CD4-positive, alpha-beta T cell treated with Interleukin-15 for 4 hours (primary cell): ENCODE measurements around the gene PODXL2.

Source experiments
- DNase-seq: peaks from one replicate; pipeline ENCODE4 v3.0.0-alpha.2; 2020; ENCODE audit warnings: low spot score

PODXL2 gene

GRCh38 chr3:127658234-127658633 lies 29.2 kb downstream of the PODXL2 start:
- DNase-seq: no peak

GRCh38 chr3:127660621-127661251 lies 31.8 kb downstream of the PODXL2 start:
- DNase-seq: no peak

DNA sequence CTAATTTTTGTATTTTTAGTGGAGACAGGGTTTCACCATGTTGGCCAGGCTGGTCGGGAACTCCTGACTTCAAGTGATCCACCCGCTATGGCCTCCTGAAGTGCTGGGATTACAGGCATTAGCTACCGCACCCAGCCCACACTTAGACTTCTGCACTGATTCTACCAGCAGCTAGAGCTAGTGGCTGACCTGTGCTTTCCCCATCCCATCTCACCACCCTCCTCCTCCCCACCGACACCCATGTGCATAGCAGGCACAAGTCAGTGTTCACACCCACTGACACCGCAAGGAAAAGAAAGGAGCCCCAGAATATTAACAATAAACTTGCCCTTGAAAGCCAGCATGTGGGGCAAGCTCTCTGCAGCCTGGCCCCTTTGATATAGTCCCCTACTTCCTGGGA lies 32.6 kb downstream of the PODXL2 start:
- DNase-seq: no peak

GRCh38 chr3:127662001-127662469 lies 33.0 kb downstream of the PODXL2 start:
- DNase-seq: no peak

GRCh38 chr3:127663151-127663550 lies 34.2 kb downstream of the PODXL2 start:
- DNase-seq: no peak

- no peak for DNase-seq
These were observed 36.2 kb downstream of the PODXL2 start for GRCh38 chr3:127665165-127665564.

GRCh38 chr3:127665586-127665985 lies 36.6 kb downstream of the PODXL2 start:
- no peak for DNase-seq

- DNase-seq: no peak
These were observed 37.7 kb downstream of the PODXL2 start for GRCh38 chr3:127666676-127667075.

DNA sequence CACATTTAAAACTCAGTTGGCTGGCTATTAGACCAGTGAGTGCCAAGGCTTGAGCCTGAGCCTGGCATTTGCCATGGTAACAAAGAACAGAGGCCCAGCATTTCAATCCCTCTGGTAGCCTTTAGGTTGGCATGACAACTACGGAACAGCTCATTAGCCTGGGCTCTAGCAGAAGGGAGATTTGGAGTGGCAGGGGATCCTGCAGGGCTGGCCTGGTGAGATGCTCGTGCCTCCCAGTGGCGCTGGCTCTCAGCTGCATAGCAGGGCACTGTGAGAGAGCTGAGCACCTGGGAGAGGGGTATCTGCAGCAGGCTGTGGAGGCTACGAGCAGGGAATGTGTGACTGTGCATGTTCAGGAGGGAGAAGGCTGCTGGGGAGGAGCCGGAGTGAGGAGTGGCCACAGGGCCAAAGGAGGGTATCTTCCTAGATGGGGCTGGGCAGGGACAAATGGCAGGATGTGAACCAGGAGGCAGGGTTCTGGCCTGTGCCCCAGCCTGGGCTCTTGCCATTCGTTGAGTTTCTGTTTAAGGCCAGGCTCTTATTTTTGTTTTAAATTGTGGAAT lies 38.2 kb downstream of the PODXL2 start:
- no peak for DNase-seq

DNA sequence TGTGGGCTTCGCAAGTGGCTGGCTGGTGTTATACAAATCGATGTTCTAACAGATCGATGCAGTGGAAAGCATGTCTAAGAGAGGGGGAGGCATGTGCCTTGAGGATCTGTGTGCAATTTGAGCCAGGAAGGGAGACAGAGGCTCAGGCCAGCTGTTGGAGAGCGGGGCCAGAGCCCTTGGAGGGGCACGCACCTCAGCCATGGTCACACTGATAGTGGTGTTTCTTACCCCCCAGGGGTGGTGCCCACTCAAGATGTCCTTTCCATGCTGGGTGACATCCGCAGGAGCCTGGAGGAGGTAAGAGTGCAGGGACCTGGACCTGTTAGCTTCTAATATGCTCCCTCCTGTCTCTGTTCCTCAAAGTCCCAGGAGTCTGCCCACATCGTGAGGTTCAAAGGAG lies 39.9 kb downstream of the PODXL2 start:
- DNase-seq: no peak

- DNase-seq: no peak
These were observed 40.7 kb downstream of the PODXL2 start for GRCh38 chr3:127669541-127670228.

DNA sequence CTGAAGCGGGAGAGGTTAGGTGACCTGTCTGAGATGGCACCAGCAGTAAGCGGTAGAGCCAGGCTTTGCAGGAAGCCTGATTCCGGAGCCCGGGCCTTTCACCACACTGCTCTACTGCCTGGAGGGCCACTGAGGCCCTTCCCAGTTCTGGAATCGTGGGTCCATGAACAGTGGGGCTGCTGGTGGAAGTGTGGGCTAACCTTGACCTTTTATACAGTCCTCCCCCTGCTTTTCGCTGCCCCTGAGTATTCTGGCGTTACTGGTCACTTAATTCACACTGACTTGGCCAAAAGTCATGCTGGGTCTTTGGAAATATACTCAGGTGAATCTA lies 41.2 kb downstream of the PODXL2 start:
- no peak for DNase-seq

- DNase-seq: no peak
These were observed 42.0 kb downstream of the PODXL2 start for GRCh38 chr3:127670761-127671522.

- peak; percentile 13 for DNase-seq
These were observed 42.8 kb downstream of the PODXL2 start for GRCh38 chr3:127671523-127672428.

DNA sequence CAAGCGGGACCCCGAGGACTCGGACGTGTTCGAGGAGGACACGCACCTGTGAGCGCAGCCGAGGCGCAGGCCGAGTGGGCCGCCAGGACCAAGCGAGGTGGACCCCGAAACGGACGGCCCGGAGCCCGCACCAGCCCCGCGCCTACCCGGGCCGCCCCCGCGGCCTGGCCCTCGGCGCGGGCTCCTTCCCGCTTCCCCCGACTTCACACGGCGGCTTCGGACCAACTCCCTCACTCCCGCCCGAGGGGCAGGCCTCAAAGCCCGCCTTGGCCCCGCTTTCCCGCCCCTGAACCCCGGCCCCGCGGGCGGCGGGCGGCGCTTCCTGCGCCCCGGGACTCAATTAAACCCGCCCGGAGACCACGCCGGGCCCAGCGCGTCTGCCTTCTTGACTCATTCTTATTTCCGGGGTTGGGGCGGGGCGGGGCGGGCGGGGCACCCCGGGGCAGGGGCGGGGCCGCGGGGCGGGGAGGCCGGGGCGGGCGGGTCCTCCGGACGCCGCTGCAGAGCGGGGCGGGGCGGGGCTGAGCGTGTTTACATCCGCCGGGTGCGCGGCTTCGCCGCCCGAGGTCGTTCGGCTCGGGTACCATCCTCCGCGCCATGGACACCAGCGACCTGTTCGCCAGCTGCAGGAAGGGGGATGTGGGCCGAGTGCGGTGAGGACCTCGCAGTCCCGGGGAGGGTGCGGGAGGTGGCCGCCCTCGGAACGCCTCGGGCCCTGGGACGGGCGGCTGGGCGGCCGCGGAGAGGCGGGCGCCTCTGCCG lies 43.6 kb downstream of the PODXL2 start, which contains the start of gene ABTB1:
Gene ABTB1, plus strand, starts transcription at position 524 of the 762 bp plus-strand sequence. Its CDS starts 74 bp downstream, at position 598.
- DNase-seq: peak; percentile 85

DNA sequence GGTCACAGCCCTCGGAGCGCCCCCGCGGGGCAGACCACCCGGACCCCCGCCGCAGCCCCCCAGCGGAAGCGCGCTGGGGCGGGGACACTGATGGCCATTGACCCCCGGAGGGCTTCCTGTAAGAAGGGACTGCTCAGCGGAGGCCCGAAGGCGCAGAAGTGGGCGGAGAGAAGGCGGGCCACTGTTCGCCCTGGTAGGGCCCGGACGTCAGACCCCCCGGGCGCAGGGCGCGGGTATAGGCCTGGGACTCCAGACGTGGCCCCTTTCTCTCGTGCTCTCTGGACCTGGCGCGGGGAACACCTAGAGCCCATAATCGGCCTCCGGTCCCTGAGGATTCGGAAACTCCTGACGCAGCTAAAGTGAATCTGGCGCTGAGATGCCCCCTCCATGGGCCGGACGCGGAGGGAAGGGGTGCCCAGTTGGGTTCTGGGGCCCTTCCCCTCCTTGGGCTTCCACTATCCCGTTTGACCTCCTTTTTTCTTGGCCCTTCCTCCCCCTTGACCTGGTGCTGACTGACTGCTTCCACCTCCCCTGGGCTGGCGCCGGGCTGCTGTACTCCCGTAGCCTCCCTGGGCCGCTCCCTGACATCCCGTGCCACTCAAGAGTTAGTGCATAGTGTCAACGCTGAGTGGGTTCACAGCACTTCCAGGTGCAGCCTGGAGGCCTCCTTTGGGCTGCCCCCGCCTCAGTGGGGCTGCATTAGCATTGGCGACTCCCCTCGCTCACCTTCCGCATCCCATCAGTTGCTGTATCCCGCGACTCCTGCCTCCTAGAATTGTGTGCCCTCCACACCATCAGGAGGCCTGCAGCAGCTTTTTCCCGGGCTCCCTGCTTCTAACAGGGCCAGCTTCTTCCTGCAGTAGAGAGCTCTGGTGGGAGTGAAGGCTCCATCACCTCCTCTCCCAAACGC lies 44.5 kb downstream of the PODXL2 start:
- peak; percentile 47 for DNase-seq

DNA sequence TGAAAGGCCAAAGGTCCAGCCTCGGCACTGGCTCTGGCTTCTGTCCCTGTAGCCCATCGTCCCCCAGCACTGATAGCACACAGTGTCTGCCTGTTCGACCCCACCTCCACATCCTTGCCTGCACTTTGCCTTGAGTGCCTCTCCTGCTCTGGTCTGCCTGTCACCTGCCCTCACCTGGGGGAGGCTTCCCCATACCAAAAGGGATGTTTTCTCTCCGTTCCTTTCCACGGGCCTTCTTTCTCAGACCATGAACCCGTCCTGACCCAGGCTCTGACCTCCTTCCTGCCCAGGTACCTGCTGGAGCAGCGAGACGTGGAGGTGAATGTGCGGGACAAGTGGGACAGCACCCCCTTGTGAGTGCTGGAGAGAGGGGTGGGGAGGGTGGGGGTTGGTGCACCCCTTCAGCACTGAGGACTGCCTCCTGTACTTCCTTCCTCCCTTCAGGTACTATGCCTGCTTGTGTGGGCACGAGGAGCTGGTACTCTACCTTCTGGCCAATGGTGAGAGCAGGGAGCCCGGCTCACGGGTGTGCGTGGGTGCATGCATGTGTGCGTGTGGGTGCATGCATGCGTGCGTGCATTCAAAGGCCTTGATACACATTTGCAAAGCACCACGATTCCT lies 45.2 kb downstream of the PODXL2 start:
- DNase-seq: no peak

DNA sequence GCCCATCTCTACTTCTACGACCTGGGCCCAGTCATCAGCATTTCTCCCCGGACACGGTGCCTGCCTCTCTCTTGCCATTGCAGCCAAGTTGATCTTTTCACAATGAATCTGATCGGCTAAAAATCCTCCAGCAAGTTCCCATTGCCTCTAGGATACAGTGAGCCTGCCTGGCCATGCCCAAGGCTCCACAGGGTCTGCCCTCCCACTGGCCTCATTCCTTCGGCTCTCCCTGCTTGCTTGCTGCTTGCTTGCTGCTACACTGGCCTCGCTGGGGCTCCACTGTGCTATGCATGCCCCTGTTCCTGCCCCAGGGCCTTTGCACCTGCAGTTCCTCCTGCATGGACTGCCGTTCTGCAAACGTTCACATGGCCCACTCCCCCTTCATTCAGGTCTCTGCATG lies 45.8 kb downstream of the PODXL2 start:
- no peak for DNase-seq

DNA sequence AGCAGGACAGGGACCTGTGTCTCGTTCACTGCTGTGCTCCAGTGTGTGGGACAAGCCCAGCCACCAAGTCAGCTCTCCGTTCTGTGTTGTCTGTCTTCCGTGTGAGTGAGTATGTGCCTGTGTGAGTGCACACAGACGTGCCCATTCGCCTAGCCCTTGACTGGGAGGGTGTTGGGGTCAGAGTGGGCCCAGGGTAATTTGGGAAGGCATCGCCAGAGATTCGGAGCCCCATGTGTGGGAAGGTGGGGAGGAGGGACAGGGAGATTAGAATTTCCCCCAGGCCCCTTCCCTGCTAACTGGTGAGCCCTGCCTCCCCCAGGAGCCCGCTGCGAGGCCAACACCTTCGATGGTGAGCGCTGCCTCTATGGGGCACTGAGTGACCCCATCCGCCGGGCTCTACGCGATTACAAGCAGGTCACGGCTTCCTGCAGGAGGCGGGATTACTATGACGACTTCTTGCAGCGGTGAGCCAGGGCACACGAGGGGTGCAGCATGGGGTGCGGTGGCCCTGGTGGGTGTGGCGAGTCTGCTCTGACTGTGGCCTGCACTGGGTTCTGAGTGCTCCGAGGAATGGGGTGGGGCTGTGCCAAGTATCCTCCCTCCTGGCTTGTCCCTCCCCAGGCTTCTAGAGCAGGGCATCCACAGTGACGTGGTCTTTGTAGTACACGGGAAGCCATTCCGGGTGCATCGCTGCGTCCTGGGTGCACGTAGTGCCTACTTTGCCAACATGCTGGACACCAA lies 46.8 kb downstream of the PODXL2 start:
- DNase-seq: no peak
